ENCODE data around the gene KPNA6.
"Not testable (repeated sequence)": the region's sequence is repeated elsewhere in the genome, so short reads cannot be mapped to it uniquely, and the experiment has no call there.

KPNA6 gene

DNA sequence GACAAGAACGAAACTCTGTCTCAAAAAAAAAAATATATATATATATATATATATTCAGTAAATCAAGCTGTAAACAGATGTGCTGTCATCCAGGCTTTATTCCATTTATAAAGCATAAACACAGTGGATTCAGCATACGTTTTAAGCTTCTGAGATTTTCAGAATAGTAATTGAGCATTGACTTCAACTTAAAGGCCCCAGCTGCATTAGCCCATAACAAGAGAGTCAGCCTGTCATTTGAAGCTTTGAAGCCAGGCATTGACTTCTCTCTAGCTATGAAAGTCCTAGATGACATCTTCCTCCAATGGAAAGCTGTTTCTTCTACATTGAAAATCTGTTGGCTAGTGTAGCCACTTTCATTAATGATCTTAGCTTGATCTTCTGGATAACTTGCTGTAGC, 6.6 kb downstream of the KPNA6 start:
- DNase-seq = no peak
- H3K27ac ChIP-seq = no peak overlapping the region
- in situ Hi-C loops (cut with HindIII; ENCODE audit: low pct_ligation_motif_present, low sequenced_read_pairs) = no loop called here
- H3K36me3 ChIP-seq (replicated peaks) = peaks cover 9% of the 10 kb centered on the region
- H3K4me3 ChIP-seq (ENCODE audit: low read depth, low read length) = no peak overlapping the region
- H3K27me3 ChIP-seq (replicated peaks) = no peaks in the 10 kb centered on the region
- TF ChIP-seq, protein P1, sequence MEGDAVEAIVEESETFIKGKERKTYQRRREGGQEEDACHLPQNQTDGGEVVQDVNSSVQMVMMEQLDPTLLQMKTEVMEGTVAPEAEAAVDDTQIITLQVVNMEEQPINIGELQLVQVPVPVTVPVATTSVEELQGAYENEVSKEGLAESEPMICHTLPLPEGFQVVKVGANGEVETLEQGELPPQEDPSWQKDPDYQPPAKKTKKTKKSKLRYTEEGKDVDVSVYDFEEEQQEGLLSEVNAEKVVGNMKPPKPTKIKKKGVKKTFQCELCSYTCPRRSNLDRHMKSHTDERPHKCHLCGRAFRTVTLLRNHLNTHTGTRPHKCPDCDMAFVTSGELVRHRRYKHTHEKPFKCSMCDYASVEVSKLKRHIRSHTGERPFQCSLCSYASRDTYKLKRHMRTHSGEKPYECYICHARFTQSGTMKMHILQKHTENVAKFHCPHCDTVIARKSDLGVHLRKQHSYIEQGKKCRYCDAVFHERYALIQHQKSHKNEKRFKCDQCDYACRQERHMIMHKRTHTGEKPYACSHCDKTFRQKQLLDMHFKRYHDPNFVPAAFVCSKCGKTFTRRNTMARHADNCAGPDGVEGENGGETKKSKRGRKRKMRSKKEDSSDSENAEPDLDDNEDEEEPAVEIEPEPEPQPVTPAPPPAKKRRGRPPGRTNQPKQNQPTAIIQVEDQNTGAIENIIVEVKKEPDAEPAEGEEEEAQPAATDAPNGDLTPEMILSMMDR (IDR thresholded peaks at IDR 0.05; ENCODE audit: low read depth, low read length, missing control alignments) = no peak

DNA sequence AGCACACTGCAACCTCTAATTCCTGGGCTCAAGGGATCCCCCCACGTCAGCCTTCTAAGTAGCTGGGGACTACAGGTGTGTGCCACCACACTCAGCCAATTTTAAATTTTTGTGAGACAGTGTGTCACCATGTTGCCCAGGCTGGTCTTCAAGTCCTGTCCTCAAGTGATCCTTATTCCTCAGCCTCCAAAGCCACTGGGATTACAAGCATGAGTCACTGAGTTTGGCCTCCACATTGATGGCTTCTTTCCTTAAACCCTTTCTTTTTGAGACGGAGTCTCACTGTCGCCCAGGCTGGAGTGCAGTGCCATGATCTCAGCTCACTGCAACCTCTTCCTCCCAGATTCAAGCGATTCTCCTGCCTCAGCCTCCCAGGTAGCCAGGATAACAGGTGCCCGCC, 7.6 kb downstream of the KPNA6 start:
- TF ChIP-seq, protein P1 (IDR thresholded peaks at IDR 0.05; ENCODE audit: low read depth, low read length, missing control alignments) = no peak
- no peak overlapping the region for H3K27ac ChIP-seq
- no peaks in the 10 kb centered on the region for H3K27me3 ChIP-seq (replicated peaks)
- in situ Hi-C loops (cut with HindIII; ENCODE audit: low pct_ligation_motif_present, low sequenced_read_pairs) = no loop called here
- H3K36me3 ChIP-seq (replicated peaks) = peaks cover 9% of the 10 kb centered on the region
- no peak for DNase-seq
- no peak overlapping the region for H3K4me3 ChIP-seq (ENCODE audit: low read depth, low read length)

GRCh38 chr1:32116531-32116930, 8.7 kb downstream of the KPNA6 start:
- in situ Hi-C loops (cut with HindIII; ENCODE audit: low pct_ligation_motif_present, low sequenced_read_pairs) = no loop called here
- no peak for DNase-seq
- H3K4me3 ChIP-seq (ENCODE audit: low read depth, low read length) = no peak overlapping the region
- peaks cover 9% of the 10 kb centered on the region for H3K36me3 ChIP-seq (replicated peaks)
- peak overlapping the region; percentile 47 for H3K27ac ChIP-seq
- TF ChIP-seq, protein P1 (IDR thresholded peaks at IDR 0.05; ENCODE audit: low read depth, low read length, missing control alignments) = no peak
- no peaks in the 10 kb centered on the region for H3K27me3 ChIP-seq (replicated peaks)

DNA sequence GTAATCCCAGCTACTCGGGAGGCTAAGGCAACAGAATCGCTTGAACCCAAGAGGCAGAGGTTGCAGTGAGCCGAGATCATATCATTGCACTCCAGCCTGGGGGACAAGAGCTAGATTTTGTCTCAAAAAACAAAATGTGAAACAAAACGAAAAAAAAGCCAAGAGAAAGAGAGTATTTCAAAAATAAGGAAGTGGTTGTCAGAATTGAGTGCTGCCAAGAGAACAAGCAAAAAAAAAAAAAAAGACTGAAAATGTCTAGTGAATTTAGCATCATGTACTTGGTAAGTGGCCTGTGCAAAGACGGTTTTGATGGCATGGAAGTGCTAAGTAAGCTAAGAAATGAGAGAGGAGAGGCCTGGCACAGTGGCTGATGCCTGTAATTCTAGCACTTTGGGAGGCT, 14.3 kb downstream of the KPNA6 start:
- TF ChIP-seq, protein P1 (IDR thresholded peaks at IDR 0.05; ENCODE audit: low read depth, low read length, missing control alignments) = no peak
- in situ Hi-C loops (cut with HindIII; ENCODE audit: low pct_ligation_motif_present, low sequenced_read_pairs) = no loop called here
- Histone ChIP-seq H3K4me3 (ENCODE audit: low read depth, low read length) (no peak overlapping the region), H3K27ac (no peak overlapping the region), H3K36me3 (replicated peaks) (no peaks in the 10 kb centered on the region), H3K27me3 (replicated peaks) (no peaks in the 10 kb centered on the region)
- no peak for DNase-seq

DNA sequence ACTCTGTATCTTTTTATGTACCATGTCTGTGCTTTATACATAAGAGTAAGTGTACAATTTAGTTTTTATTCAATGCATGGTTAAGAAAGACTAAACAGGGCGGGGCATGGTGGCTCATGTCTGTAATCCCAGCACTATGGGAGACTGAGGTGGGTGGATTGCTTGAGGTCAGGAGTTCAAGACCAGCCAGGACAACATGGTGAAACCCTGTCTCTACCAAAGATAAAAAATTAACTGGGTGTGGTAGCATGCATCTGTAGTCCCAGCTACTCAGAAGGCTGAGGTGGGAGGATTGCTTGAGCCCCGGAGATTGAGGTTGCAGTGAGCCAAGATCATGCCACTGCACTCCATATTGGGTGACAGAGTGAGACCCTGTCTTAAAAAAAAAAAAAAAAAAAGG, 15.5 kb downstream of the KPNA6 start:
- H3K27ac ChIP-seq; in situ Hi-C loops (cut with HindIII; ENCODE audit: low pct_ligation_motif_present, low sequenced_read_pairs); H3K27me3 ChIP-seq (replicated peaks); DNase-seq; H3K4me3 ChIP-seq (ENCODE audit: low read depth, low read length); H3K36me3 ChIP-seq (replicated peaks): not testable (repeated sequence)

DNA sequence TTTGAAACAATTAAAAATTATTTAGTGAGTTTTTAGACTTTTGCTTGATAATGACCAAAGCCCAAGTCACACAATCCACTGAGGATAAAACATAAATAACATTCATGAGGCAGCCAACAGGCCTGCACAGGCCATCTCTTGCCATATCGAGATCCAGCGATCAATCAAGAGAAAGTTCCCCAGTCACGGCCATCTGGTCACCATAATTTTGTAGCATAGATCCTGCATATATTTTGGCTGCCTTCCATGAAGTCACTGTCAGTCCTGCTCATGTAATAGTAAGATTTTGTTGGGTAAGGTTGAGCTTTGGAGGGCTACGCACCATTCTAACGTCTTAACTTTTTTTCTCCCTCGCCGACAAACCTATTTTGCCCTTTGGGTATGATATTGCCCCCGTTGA, 17.5 kb downstream of the KPNA6 start:
- Histone ChIP-seq H3K27me3 (replicated peaks) (no peaks in the 10 kb centered on the region), H3K36me3 (replicated peaks) (no peaks in the 10 kb centered on the region), H3K27ac (no peak overlapping the region), H3K4me3 (ENCODE audit: low read depth, low read length) (no peak overlapping the region)
- in situ Hi-C loops (cut with HindIII; ENCODE audit: low pct_ligation_motif_present, low sequenced_read_pairs) = no loop called here
- no peak for DNase-seq
- TF ChIP-seq, protein P1 (IDR thresholded peaks at IDR 0.05; ENCODE audit: low read depth, low read length, missing control alignments) = no peak

Data from brain microvascular endothelial cell (primary cell).